Measurements from ENCODE around the gene PPP1R10.

Gene PPP1R10

GRCh38 chr6:30578051-30578450 lies 39.0 kb downstream of the PPP1R10 start:
- H4K20me1 ChIP-seq (ENCODE audit: low read depth, low read length), result peaks cover 30% of the 10 kb centered on the region; the same call in 1 of the 2 replicates
- TF ChIP-seq EZH2phosphoT487 (conservative IDR thresholded peaks at IDR 0.05; ENCODE audit: low read length) (no peak), CTCF (IDR thresholded peaks at IDR 0.05; ENCODE audit: insufficient read depth, low read length, poor library complexity, severe bottlenecking) (no peak)
- no peaks in the 10 kb centered on the region for H3K9me2 ChIP-seq (replicated peaks; ENCODE audit: insufficient read depth, low read length)
- H3F3A ChIP-seq (ENCODE audit: insufficient read depth), result no peaks in the 10 kb centered on the region; the same call in 1 of the 2 replicates
- no peak overlapping the region for H3K4me3 ChIP-seq (ENCODE audit: insufficient read depth, low read length, poor library complexity, severe bottlenecking)
- H3K4me2 ChIP-seq (ENCODE audit: low read depth, low read length, poor library complexity, severe bottlenecking), result no peak overlapping the region
- no peak overlapping the region for H3K27ac ChIP-seq (ENCODE audit: low read depth, low read length)
- H3K79me2 ChIP-seq (ENCODE audit: insufficient read depth, low read length), result peaks cover 47% of the 10 kb centered on the region
- no peaks in the 10 kb centered on the region for H3K9me3 ChIP-seq (ENCODE audit: insufficient read depth, low read length)
- no peaks in the 10 kb centered on the region for H3K27me3 ChIP-seq (ENCODE audit: low read length)
- H3K36me3 ChIP-seq (ENCODE audit: low read length), result peaks cover 40% of the 10 kb centered on the region
- H2AFZ ChIP-seq (ENCODE audit: low read depth, low read length, severe bottlenecking), result no peak overlapping the region
- no peak overlapping the region for H3K9ac ChIP-seq (ENCODE audit: low read length)

GRCh38 chr6:30573113-30573512 lies 43.9 kb downstream of the PPP1R10 start:
- Histone ChIP-seq H3K4me3 (ENCODE audit: insufficient read depth, low read length, poor library complexity, severe bottlenecking) (no peak overlapping the region), H3K27ac (ENCODE audit: low read depth, low read length) (no peak overlapping the region), H3F3A (ENCODE audit: insufficient read depth) (0 out of 2 replicates have a peak, but pooled peaks cover 5% of the 10 kb centered on the region), H3K9me2 (replicated peaks; ENCODE audit: insufficient read depth, low read length) (no peaks in the 10 kb centered on the region), H3K4me2 (ENCODE audit: low read depth, low read length, poor library complexity, severe bottlenecking) (peak overlapping the region; percentile 76), H3K9me3 (ENCODE audit: insufficient read depth, low read length) (no peaks in the 10 kb centered on the region), H3K9ac (ENCODE audit: low read length) (peak overlapping the region; percentile 74), H3K79me2 (ENCODE audit: insufficient read depth, low read length) (peaks cover 65% of the 10 kb centered on the region), H3K27me3 (ENCODE audit: low read length) (no peaks in the 10 kb centered on the region), H2AFZ (ENCODE audit: low read depth, low read length, severe bottlenecking) (no peak overlapping the region), H4K20me1 (ENCODE audit: low read depth, low read length) (peaks cover 41% of the 10 kb centered on the region; the same call in 1 of the 2 replicates), H3K36me3 (ENCODE audit: low read length) (peaks cover 18% of the 10 kb centered on the region)
- no peak for TF ChIP-seq CTCF (IDR thresholded peaks at IDR 0.05; ENCODE audit: insufficient read depth, low read length, poor library complexity, severe bottlenecking)
- no peak for TF ChIP-seq EZH2phosphoT487 (conservative IDR thresholded peaks at IDR 0.05; ENCODE audit: low read length)

- Histone ChIP-seq H3K9me2 (replicated peaks; ENCODE audit: insufficient read depth, low read length) (no peaks in the 10 kb centered on the region), H2AFZ (ENCODE audit: low read depth, low read length, severe bottlenecking) (no peak overlapping the region), H3K79me2 (ENCODE audit: insufficient read depth, low read length) (peaks cover 58% of the 10 kb centered on the region), H3K36me3 (ENCODE audit: low read length) (peaks cover 8% of the 10 kb centered on the region; the same call in 1 of the 2 replicates), H3F3A (ENCODE audit: insufficient read depth) (0 out of 2 replicates have a peak, but pooled peaks cover 5% of the 10 kb centered on the region), H3K27me3 (ENCODE audit: low read length) (no peaks in the 10 kb centered on the region), H3K27ac (ENCODE audit: low read depth, low read length) (peak overlapping the region; percentile 75), H3K4me3 (ENCODE audit: insufficient read depth, low read length, poor library complexity, severe bottlenecking) (peak overlapping the region; percentile 87), H3K9ac (ENCODE audit: low read length) (peak overlapping the region; percentile 74), H4K20me1 (ENCODE audit: low read depth, low read length) (peaks cover 40% of the 10 kb centered on the region; the same call in 1 of the 2 replicates), H3K9me3 (ENCODE audit: insufficient read depth, low read length) (no peaks in the 10 kb centered on the region), H3K4me2 (ENCODE audit: low read depth, low read length, poor library complexity, severe bottlenecking) (peak overlapping the region; percentile 76)
- TF ChIP-seq EZH2phosphoT487 (conservative IDR thresholded peaks at IDR 0.05; ENCODE audit: low read length), result no peak
- TF ChIP-seq CTCF (IDR thresholded peaks at IDR 0.05; ENCODE audit: insufficient read depth, low read length, poor library complexity, severe bottlenecking), result no peak
Measured at GRCh38 chr6:30572148-30572547, 44.9 kb downstream of the PPP1R10 start.
